Measurements from ENCODE around the gene CUL2.

DNA sequence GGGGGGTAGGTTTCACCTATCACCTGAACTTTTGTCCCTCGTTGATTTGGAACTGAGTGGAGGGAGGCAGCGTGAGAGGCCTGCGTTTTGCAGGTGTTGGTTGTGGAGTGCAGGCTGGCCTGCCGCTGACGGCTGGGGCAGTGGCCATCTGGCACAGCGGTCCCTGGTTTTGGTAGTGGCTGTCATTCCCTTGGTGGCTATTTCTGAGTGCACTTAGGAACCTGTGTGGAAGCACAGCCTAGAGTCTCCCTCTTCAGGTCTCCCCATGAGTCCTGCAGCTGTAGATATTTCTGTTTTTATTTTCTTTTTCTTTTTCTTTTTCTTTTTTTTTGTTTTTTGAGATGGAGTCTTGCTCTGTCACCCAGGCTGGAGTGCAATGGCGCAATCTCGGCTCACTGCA, 129.2 kb downstream of the CUL2 start:
- TF ChIP-seq GATA3 (IDR thresholded peaks at IDR 0.05; ENCODE audit: low read depth, low read length) (no peak), GATA2 (IDR thresholded peaks at IDR 0.05; ENCODE audit: low read depth, low read length) (no peak)

Measured in SH-SY5Y (cell line).